Fibroblast of the aortic adventitia (primary cell): ENCODE measurements around the gene CHDH. TPM values are rescaled to one million over a fixed set of nuclear protein-coding genes. Genes with fewer than 3 reads are reported as not detected.

Experiments used
- DNase-seq: peaks from one replicate; pipeline ENCODE4 v3.0.0-alpha.2; 2010; ENCODE audit warnings: low read depth
- H3K4me3 ChIP-seq: 2 replicates; pipeline ENCODE4 v1.5.1; 2011; ENCODE audit warnings: low read depth, mild to moderate bottlenecking, control low read depth, low read length, moderate library complexity
- total RNA-seq: library from RNA; depleted of rRNA; stranded (reverse); fragments of >200 nt; gene quantifications from 2 replicates; pipeline ENCODE4 v1.2.3, GENCODE V29; 2012; ENCODE audit warnings: low replicate concordance
- TF ChIP-seq, protein P1 (sequence below): IDR thresholded peaks from 2 replicates; pipeline ENCODE4 v1.5.1; 2011; ENCODE audit warnings: mild to moderate bottlenecking, low read length, control low read depth, inconsistent platforms; ENCODE audit not compliant: insufficient read depth

CHDH gene
- total RNA-seq, 1 donor = 1.3 TPM

DNA sequence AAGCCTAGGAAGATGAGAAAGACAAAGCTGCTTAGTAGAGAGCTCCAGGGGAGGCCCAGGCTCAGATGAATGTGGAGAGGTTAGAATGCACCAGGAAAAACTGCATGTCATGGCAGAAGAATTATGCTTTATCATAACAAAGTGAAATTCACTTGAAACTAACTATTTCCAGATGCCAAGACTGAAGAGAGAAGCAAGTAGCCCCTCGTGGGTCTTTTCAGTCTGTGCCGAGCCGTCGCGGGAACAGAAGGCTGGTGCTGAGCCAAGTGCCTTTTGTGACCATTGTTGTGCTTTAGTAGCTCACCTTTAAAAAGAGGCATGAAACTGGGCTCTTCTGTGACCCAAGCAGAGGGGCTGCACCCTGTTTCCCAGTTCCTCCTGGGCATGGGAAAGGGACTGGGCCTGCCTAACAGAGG lies 73.2 kb downstream of the CHDH start:
- no peak overlapping the region for H3K4me3 ChIP-seq
- peak; percentile 76 for DNase-seq
- TF ChIP-seq, protein P1, sequence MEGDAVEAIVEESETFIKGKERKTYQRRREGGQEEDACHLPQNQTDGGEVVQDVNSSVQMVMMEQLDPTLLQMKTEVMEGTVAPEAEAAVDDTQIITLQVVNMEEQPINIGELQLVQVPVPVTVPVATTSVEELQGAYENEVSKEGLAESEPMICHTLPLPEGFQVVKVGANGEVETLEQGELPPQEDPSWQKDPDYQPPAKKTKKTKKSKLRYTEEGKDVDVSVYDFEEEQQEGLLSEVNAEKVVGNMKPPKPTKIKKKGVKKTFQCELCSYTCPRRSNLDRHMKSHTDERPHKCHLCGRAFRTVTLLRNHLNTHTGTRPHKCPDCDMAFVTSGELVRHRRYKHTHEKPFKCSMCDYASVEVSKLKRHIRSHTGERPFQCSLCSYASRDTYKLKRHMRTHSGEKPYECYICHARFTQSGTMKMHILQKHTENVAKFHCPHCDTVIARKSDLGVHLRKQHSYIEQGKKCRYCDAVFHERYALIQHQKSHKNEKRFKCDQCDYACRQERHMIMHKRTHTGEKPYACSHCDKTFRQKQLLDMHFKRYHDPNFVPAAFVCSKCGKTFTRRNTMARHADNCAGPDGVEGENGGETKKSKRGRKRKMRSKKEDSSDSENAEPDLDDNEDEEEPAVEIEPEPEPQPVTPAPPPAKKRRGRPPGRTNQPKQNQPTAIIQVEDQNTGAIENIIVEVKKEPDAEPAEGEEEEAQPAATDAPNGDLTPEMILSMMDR = no peak

DNA sequence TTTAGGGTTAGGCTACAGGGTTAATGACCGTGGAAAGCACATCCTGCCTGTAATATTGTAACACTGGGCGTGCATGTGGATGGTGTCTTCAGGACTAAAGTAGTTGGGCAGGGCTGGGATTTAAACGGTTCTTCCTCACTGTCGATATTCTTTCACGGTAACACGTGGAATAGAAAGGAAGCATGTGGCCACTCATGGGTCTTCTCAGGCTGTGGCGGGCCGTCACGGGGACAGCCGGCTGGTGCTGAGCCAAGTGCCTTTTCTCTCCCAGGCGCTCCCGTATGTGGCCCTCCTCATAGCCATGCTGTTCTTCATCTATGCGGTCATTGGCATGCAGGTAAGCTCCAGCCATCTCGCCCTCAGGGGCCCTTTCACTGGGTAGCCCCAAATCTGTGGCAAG lies 73.7 kb downstream of the CHDH start:
- TF ChIP-seq, protein P1 = no peak
- no peak overlapping the region for H3K4me3 ChIP-seq
- DNase-seq = no peak

DNA sequence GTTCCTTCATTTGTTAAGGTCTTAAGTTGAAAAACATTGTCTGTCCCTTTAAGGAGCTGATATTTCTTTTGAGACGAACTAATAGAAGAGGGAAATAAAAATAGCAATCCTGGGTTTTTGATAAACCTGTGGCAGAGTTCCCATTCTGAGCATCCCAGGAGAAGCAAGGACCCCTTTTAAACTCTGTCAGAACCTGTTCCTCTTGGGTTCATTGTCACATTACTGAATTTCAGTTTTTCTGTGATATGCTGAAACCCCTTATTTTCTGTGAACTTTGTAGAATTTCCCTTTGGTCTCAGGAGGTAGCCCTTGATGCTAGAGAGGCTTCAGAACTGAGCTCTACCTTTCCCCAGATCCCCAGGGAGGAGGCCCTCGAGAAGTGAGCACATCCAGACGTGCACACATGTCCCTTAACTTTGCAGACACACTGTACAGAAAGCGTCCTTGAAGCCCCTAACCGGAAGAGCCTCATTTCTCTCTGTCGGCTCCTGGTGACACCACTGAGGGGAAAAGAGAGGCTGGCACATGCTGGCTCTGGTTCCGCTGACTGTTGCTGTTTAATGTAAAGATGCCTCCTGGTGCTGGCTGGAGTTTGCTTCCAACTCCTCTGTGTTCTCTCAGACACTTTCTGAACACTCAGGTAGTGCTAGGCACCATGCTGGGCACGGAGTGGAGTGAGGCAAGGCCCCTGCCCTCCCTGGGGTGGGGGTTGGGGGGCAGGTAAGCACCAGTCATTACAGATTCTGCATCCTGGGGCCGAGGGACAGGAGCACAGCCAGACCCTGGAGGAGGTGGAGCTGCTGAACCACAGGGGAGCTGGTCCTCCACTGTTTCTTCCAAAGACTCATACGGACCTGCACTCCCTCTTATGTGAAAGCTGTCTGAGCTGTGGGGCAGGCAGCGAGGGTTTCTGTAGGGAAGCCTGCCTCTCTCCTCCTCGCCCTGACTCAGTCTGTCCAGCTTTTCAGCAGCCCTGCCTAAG lies 77.5 kb downstream of the CHDH start:
- no peak for DNase-seq
- TF ChIP-seq, protein P1 = no peak
- H3K4me3 ChIP-seq = no peak overlapping the region

DNA sequence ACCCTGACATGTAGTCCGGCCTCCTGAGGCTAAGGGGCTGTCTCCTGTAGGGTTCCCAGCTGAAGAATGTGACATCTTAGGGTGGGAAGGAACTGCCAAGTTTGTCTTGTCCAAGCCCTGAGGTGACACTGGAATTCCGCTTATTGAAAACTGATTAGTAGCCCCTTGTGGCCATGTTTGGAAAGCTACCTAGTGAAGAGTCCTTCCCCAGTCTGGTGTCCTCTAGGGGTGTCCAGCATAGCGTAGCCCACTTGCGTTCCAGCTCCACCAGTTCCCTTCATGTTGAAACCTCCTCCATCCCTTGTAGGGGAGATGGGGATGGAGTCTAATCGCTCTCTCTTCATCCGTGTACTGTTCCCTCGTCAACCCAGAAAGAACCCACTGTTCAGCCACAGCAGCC lies 79.5 kb downstream of the CHDH start:
- no peak overlapping the region for H3K4me3 ChIP-seq
- no peak for DNase-seq
- TF ChIP-seq, protein P1 = no peak

DNA sequence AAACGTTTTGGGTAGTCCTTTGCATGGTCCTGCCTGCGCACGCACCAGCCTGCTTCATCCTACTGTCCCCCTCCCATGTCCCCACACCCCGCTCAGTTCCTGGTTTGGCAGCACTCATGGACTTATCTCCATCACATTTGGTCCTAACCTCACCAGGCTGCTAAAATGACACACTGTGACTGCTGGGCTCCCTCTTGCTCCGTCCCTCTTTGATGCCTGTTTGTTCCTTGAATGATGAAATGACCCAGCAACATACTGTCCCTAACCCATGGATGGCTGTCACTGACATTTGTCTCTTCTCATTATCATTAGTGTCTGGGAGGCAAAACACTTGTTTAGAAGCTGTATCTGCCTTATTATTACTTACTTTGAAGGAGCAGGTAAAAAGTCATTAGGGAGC lies 80.5 kb downstream of the CHDH start:
- H3K4me3 ChIP-seq = no peak overlapping the region
- TF ChIP-seq, protein P1 = no peak
- no peak for DNase-seq

DNA sequence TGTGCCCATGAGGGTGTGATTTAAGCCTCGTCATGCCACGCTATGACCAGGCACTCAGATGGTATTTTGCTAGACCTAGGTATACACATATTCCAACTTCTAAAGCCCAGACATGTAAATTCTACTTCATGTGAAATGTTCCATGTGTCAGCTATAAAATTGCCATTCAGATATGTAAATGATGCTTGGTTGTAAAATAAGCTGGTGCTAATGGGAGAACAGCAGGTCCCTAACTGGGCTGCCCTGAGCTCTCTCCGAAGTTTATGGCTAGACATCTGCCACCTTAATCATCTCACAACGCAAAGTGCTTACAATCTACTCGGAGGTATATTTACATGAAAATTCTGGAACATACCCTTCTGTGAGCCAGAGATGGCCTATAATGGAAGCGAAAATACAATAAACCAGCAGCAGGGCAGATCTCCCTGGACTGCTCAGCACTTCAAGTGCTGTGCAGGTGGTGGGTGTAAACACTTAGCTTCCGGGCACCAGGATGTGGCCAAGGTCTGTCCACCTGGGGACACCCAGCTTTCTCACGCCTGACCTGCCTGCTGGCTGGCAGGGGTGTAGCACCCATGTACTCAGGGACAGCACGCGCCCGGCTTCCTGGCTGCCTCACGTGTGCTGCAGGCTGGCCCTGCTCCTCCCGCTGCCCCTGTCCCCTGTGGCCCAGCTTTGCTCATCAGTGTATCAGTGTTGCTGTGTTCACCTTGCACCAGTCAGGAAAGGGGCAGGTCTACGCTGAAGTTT lies 82.0 kb downstream of the CHDH start:
- TF ChIP-seq, protein P1 = no peak
- no peak for DNase-seq

More for the DNA sequence above, 82.0 kb downstream of the CHDH start:
- no peak overlapping the region for H3K4me3 ChIP-seq
